ENCODE data around the gene RCOR2. TPM values are rescaled to one million over a fixed set of nuclear protein-coding genes. Genes with fewer than 3 reads are reported as not detected.

Gene RCOR2
- total RNA-seq, 1 donor from 2014 or later, result 0.53 TPM

Other genes starting within 250 kb of the RCOR2 start
- 28.2 and 30.8 TPM in 2 replicates for gene ATL3, start 245.8 kb downstream of the RCOR2 start, total RNA-seq
- gene RTN3, start 235.7 kb downstream of the RCOR2 start, total RNA-seq, result 65.6 and 80.4 TPM in 2 replicates
- 20.7 and 23.2 TPM in 2 replicates for gene ZFTA, start 148.4 kb downstream of the RCOR2 start, total RNA-seq
- 16.2 and 16.8 TPM in 2 replicates for gene SPINDOC, start 103.7 kb downstream of the RCOR2 start, total RNA-seq
- gene MARK2, start 78.1 kb downstream of the RCOR2 start, total RNA-seq, result 23.2 and 25.4 TPM in 2 replicates
- 8.0 and 13.1 TPM in 2 replicates for gene NAA40, start 21.8 kb upstream of the RCOR2 start, total RNA-seq
- 396 and 474 TPM in 2 replicates for gene COX8A, start 57.5 kb upstream of the RCOR2 start, total RNA-seq
- gene OTUB1, start 69.3 kb upstream of the RCOR2 start, total RNA-seq, result 41.7 and 47.0 TPM in 2 replicates
- gene FLRT1, start 118.8 kb upstream of the RCOR2 start, total RNA-seq, result not detected in 2 replicates
- gene MACROD1, start 248.9 kb upstream of the RCOR2 start, total RNA-seq, result 168 and 469 TPM in 2 replicates